HepG2 (cell line): ENCODE results near the gene TMEM141. TPM values are rescaled to one million over a fixed set of nuclear protein-coding genes. Genes with fewer than 3 reads are reported as not detected.

Experiments used
- FOSL2 ChIP-seq: sonication (generic); formaldehyde crosslinking; IDR thresholded peaks from 2 replicates; pipeline ENCODE4 v1.4.0; 2020; ENCODE audit warnings: missing genetic modification reagents
- SIN3B ChIP-seq: fragments of 150-350 bp; IDR thresholded peaks from 2 replicates; pipeline ENCODE4 v1.6.1; 2014; ENCODE audit warnings: low read length
- STAT5B ChIP-seq: sonication (generic); formaldehyde crosslinking; IDR thresholded peaks from 2 replicates; pipeline ENCODE4 v1.4.0; 2020; ENCODE audit warnings: missing genetic modification reagents
- TBP ChIP-seq: sonication (generic); formaldehyde crosslinking; IDR thresholded peaks from 2 replicates; pipeline ENCODE4 v1.5.0; 2020; ENCODE audit warnings: missing genetic modification reagents
- THAP11 ChIP-seq: IDR thresholded peaks from 2 replicates; pipeline ENCODE4 v1.6.1; 2016; ENCODE audit warnings: missing biosample characterization, missing genetic modification reagents
- ZBTB1 ChIP-seq: sonication (generic); formaldehyde crosslinking; IDR thresholded peaks from 2 replicates; pipeline ENCODE4 v1.4.0; 2020; ENCODE audit warnings: missing genetic modification reagents, borderline replicate concordance
- ZFP90 ChIP-seq: sonication (generic); formaldehyde crosslinking; IDR thresholded peaks from 2 replicates; pipeline ENCODE4 v1.8.0; 2022; ENCODE audit warnings: missing genetic modification reagents, mild to moderate bottlenecking, inconsistent platforms, borderline replicate concordance
- ZNF124 ChIP-seq: sonication (generic); formaldehyde crosslinking; IDR thresholded peaks from 2 replicates; pipeline ENCODE4 v1.4.0; 2020; ENCODE audit warnings: missing genetic modification reagents
- ZNF225 ChIP-seq: sonication (generic); formaldehyde crosslinking; IDR thresholded peaks from 2 replicates; pipeline ENCODE4 v1.4.0; 2020; ENCODE audit warnings: mild to moderate bottlenecking, missing genetic modification reagents
- ZNF432 ChIP-seq: sonication (generic); formaldehyde crosslinking; IDR thresholded peaks from 2 replicates; pipeline ENCODE4 v1.5.0; 2020; ENCODE audit warnings: missing genetic modification reagents, mild to moderate bottlenecking, borderline replicate concordance
- ZNF547 ChIP-seq: sonication (generic); formaldehyde crosslinking; IDR thresholded peaks from 2 replicates; pipeline ENCODE4 v1.5.1; 2020; ENCODE audit warnings: mild to moderate bottlenecking, missing genetic modification reagents
- ZNF567 ChIP-seq: sonication (generic); formaldehyde crosslinking; IDR thresholded peaks from 2 replicates; pipeline ENCODE4 v1.8.1; 2023; ENCODE audit warnings: mild to moderate bottlenecking, missing genetic modification reagents, borderline replicate concordance
- ZNF570 ChIP-seq: sonication (generic); formaldehyde crosslinking; IDR thresholded peaks from 2 replicates; pipeline ENCODE4 v1.4.0; 2020; ENCODE audit warnings: mild to moderate bottlenecking, missing genetic modification reagents, borderline replicate concordance
- ZNF878 ChIP-seq: sonication (generic); formaldehyde crosslinking; IDR thresholded peaks from 2 replicates; pipeline ENCODE4 v1.8.1; 2023; ENCODE audit warnings: mild to moderate bottlenecking, missing genetic modification reagents, moderate library complexity
- ZNF883 ChIP-seq: sonication (generic); formaldehyde crosslinking; IDR thresholded peaks from 2 replicates; pipeline ENCODE4 v1.5.1; 2020; ENCODE audit warnings: mild to moderate bottlenecking, missing genetic modification reagents; ENCODE audit errors: not compliant biosample characterization
- ZSCAN30 ChIP-seq: sonication (generic); formaldehyde crosslinking; IDR thresholded peaks from 2 replicates; pipeline ENCODE4 v1.5.0; 2020; ENCODE audit warnings: mild to moderate bottlenecking, missing genetic modification reagents
- polyA plus RNA-seq, 8 experiments: library from polyadenylated mRNA; depleted of rRNA in 3 of 8; stranded (reverse) in 7 of 8; unstranded in 1 of 8; fragments of >200 nt; fragmentation: Illumina TruSeq in 4 of 8; extraction: Trizol in 4 of 8; gene quantifications; 2 replicates each; pipeline versions ENCODE4 v1.2.1 to v1.2.3, GENCODE V29; 2011 to 2016; ENCODE audit warnings: low read depth in 4 of 8, missing spikeins in 1 of 8, mixed read lengths in 1 of 8; ENCODE audit not compliant: insufficient read depth in 1 of 8
- total RNA-seq, 5 experiments: library from RNA; depleted of rRNA; stranded (reverse); fragments of >200 nt; fragmentation: Illumina TruSeq; extraction: Trizol; gene quantifications; 2 replicates each; pipeline ENCODE4 v1.2.3, GENCODE V29; 2016; ENCODE audit warnings: low read depth in 1 of 5
- TF ChIP-seq, protein P1 (sequence below): sonication (generic); formaldehyde crosslinking; IDR thresholded peaks from 2 replicates; pipeline ENCODE4 v1.5.0; 2020; ENCODE audit warnings: mild to moderate bottlenecking, missing genetic modification reagents
- TF ChIP-seq, protein P2 (sequence below): sonication (generic); formaldehyde crosslinking; IDR thresholded peaks from 2 replicates; pipeline ENCODE4 v1.8.1; 2023; ENCODE audit warnings: mild to moderate bottlenecking, inconsistent platforms, moderate library complexity, missing genetic modification reagents, borderline replicate concordance
- TF ChIP-seq, protein P3 (sequence below): sonication (generic); formaldehyde crosslinking; IDR thresholded peaks from 2 replicates; pipeline ENCODE4 v1.8.1; 2023; ENCODE audit warnings: missing genetic modification reagents, inconsistent platforms, borderline replicate concordance
- TF ChIP-seq, protein P4 (sequence below): conservative IDR thresholded peaks from 2 replicates; pipeline ENCODE4 v1.6.1; 2018; ENCODE audit warnings: missing genetic modification reagents

TMEM141 gene
- total and polyA plus RNA-seq, 2 of the 13 experiments (the other 11 are each of a cell fraction or from before 2014, with no cell fraction given): 81.0 to 202 TPM

DNA sequence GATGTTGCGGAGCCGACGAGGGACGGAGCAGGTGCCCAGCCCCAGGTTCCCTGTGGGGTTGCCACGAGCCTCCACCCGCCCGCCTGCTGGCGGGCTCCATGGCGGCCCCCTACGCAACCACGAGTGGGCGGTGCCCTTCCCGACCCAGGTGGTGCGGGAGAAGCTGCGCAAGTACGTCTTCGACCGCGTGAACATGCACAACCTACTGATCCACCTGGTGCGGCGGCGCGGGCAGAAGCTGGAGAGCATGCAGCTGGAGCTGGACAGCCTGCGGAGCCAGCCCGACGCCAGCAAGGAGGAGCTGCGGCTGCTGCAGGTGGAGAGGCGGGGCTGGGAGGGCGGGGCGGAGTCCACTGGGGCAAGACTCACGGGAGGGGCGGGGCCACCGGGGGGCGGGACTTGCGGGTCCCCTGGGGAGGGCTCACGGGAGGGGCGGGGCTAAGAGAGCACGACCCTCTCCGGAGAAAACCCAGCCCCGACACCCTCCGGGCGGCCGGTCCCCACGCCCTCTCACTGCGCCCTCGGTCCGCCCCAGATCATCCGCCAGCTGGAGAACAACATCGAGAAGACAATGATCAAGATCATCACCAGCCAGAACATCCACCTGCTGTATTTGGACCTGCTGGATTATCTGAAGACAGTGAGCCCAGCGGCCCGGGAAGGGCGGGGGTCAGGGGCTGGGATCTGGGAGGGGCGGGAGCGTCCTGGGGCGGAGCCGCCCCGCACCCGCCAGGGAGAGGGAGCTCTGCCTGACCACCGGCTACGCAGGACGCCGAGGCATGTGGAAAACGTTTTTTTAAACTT lies 8.9 kb downstream of the TMEM141 start (continued):
- TF ChIP-seq, protein P1, sequence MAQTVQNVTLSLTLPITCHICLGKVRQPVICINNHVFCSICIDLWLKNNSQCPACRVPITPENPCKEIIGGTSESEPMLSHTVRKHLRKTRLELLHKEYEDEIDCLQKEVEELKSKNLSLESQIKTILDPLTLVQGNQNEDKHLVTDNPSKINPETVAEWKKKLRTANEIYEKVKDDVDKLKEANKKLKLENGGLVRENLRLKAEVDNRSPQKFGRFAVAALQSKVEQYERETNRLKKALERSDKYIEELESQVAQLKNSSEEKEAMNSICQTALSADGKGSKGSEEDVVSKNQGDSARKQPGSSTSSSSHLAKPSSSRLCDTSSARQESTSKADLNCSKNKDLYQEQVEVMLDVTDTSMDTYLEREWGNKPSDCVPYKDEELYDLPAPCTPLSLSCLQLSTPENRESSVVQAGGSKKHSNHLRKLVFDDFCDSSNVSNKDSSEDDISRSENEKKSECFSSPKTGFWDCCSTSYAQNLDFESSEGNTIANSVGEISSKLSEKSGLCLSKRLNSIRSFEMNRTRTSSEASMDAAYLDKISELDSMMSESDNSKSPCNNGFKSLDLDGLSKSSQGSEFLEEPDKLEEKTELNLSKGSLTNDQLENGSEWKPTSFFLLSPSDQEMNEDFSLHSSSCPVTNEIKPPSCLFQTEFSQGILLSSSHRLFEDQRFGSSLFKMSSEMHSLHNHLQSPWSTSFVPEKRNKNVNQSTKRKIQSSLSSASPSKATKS (CRISPR knock-in tag): no peak
- TF ChIP-seq ZNF878 (no peak), FOSL2 (CRISPR knock-in tag) (no peak), ZNF432 (CRISPR knock-in tag) (no peak), ZNF883 (CRISPR knock-in tag) (peak; percentile 77), STAT5B (CRISPR knock-in tag) (0 out of 2 replicates have a peak, but pooled peaks have one; percentile 51), ZBTB1 (peak; percentile 69; the same call in 1 of the 2 replicates), TBP (CRISPR knock-in tag) (no peak), THAP11 (CRISPR knock-in tag) (0 out of 2 replicates have a peak, but pooled peaks have one; percentile 0), ZSCAN30 (CRISPR knock-in tag) (no peak), ZNF570 (CRISPR knock-in tag) (no peak), ZNF547 (CRISPR knock-in tag) (peak; percentile 11), ZNF225 (CRISPR knock-in tag) (no peak), ZNF124 (no peak), ZFP90 (CRISPR knock-in tag) (no peak), ZNF567 (CRISPR knock-in tag) (no peak), SIN3B (no peak)
- TF ChIP-seq, protein P2, sequence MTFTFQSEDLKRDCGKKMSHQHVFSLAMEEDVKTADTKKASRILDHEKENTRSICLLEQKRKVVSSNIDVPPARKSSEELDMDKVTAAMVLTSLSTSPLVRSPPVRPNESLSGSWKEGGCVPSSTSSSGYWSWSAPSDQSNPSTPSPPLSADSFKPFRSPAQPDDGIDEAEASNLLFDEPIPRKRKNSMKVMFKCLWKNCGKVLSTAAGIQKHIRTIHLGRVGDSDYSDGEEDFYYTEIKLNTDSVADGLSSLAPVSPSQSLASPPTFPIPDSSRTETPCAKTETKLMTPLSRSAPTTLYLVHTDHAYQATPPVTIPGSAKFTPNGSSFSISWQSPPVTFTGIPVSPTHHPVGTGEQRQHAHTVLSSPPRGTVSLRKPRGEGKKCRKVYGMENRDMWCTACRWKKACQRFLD (CRISPR knock-in tag): no peak
- TF ChIP-seq, protein P3, sequence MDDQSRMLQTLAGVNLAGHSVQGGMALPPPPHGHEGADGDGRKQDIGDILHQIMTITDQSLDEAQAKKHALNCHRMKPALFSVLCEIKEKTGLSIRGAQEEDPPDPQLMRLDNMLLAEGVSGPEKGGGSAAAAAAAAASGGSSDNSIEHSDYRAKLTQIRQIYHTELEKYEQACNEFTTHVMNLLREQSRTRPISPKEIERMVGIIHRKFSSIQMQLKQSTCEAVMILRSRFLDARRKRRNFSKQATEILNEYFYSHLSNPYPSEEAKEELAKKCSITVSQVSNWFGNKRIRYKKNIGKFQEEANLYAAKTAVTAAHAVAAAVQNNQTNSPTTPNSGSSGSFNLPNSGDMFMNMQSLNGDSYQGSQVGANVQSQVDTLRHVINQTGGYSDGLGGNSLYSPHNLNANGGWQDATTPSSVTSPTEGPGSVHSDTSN (CRISPR knock-in tag): 0 out of 2 replicates have a peak, but pooled peaks have one; percentile 25
- TF ChIP-seq, protein P4, sequence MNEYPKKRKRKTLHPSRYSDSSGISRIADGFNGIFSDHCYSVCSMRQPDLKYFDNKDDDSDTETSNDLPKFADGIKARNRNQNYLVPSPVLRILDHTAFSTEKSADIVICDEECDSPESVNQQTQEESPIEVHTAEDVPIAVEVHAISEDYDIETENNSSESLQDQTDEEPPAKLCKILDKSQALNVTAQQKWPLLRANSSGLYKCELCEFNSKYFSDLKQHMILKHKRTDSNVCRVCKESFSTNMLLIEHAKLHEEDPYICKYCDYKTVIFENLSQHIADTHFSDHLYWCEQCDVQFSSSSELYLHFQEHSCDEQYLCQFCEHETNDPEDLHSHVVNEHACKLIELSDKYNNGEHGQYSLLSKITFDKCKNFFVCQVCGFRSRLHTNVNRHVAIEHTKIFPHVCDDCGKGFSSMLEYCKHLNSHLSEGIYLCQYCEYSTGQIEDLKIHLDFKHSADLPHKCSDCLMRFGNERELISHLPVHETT (CRISPR knock-in tag): peak; percentile 30; the same call in 1 of the 2 replicates
